Stimulated activated CD4-positive, alpha-beta T cell treated with anti-CD3 and anti-CD28 coated beads, Interleukin-1b, Interleukin-23, amount 100 ng/mL, for 48 hours (primary cell): ENCODE results near the gene CLEC7A.

Source experiments
- DNase-seq: peaks from one replicate; pipeline ENCODE4 v3.0.0-alpha.2; 2020

The CLEC7A gene

DNA sequence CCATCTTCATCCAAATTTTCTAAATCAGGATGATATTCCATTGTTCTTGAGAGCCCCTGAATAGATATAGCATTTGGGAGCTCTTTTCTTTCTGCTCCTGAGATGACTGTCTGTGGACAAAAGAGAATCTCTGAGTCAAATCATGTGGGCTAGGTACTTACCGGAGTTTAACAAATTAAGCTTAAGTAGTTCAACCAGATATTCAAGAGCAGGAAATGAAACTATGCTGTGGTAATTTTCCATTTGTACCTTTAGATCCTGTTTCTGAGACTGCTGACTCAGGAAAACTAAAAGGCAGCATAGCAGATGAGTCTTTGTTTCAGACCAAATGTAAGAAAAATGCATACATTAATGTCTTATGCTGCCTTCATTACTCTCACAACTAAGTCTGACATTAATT, at the start of gene CLEC7A:
Gene CLEC7A, minus strand, starts transcription at position 158 of the 400 bp plus-strand sequence. Its CDS starts 117 bp downstream, at position 41.
- no peak for DNase-seq

DNA sequence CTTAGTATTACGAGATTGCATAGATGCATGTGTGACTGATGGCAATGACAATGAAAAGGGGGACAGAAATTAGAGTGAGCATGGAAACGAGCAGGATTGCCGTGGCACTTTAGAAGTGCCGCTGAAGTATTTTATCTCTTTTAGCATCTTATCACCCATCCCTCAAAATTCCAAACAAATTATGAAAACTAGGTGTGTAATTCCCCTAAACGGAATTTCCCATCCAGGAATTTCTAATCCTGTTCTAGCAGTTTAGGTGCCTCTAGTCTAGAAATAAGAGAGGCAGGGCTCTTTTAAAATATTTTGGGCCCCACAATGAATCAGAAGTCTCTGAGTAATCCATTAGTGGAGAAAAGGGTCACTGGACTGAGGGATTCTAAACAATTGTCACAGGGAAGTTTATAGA, 49.8 kb upstream of the CLEC7A start:
- DNase-seq, result no peak

DNA sequence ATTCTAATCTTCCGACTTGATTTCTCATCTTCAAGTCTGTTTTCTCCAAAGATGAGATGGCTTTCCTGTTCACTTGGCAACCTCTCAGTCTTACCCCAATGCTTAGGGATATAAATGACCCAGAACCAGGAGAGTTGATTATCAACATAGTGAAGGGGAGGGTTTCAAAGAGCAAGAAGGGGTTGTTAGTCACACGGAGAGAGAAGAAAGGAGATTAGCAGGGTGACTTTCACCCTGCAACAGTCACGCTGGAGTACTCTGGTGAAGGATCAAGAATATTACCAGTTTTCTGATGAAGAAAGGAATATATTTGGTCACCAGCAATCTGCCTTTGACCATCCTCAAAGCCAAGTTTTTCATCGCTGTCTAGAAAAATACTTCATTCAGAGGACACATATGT, 48.8 kb upstream of the CLEC7A start, which contains the start of gene TMEM52B:
Gene TMEM52B, plus strand, starts transcription at position 212 of the 400 bp plus-strand sequence. CDS start 543 bp downstream, outside the sequence.
- no peak for DNase-seq

DNA sequence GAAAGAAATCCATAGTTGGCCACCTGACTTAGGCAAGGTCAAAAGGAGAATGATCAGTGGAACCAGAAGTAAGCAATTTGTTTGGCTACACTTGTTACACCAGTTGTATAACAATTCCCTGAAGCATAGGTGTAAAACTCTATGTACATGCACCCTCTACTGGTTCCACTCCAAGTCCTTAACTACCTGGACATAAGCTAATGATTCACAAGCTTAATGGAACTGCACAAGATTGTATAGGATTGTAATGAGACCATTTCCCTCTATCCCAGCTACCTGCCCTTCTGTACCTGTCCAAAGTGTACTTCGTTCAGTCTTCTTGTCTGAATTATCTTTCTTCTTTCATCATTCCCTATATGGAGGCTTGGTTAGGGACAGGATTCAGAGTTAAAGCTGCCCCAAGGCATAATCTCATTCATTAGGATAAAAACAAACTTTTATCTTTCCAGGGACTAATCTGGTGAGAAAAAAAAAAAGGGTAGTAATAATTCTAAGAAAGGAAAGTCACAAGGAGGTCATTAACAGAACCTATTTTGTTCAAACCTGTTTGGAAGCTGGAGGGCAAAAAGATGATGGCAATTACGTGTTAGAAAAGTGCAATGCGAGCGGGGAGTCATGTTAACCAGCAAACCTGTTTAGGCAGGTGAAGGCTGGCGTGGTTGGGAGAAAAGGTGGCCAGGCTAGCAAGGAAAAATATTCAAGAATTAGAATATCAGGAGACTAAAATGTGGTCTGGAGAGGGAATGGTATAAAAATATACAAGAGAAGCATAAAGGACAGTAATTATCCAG, 46.0 kb upstream of the CLEC7A start:
- DNase-seq, result no peak

DNA sequence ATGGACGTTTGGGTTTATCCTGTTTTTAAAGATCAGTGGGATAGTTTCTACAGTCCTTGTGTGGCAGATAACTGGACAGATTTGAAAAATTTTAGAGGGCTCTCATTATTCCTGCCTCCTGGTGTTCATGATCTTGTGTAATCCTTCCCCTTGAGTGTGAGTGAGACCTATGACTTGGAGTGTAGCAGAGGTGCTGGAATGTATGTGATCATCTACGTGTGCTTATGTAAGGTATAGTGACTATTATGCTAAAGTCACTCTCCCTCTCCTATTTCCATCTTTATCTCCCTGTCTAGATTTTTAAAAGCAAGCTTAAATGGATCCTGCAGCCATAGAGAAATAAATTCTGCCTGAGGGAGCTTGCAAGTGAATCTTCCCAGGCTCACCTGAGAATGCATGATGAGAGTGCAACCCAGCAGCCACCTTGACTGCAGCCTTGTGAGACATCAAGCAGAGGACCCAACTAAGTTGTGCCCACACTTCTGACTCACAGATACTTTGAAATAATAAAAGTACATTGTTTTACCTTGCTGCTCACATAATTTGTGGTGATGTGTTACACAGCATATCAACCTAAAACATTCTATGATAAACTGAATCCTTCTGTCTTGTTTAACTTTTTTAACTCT, 45.1 kb upstream of the CLEC7A start:
- no peak for DNase-seq

DNA sequence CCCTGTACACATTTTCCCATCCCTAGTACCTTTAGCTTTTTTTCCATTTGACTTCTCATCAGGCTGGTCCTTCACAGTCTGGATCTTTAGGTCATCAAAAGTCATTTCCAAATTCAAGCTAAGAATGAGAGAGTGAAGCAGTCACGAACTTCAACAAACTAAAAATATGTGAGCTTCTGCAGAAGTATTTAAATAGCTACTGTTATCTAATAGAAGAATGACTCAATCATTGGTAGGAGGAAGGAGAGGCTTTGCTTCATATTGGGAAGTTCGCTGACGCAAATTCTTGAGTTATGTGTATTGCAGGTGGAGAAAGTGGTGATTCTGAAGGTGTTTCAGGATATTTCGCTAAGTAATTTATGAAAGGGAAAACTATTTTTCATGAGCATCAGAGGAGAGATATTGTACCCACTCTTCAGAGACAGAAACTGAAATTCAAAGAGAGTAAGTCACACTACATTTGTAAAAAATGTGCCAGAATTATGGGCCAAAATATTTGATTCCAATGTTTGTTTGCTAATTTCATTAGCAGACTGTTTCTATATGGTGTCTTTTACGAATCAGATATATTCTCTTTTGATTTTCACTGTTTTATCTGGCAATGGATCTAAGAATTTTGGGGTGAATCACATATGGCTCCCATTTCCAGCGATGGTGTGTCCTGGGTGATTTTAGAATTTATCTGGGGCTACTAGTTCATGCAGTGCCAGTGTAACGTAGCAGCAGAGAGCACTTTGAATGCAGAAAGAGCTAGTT, 42.2 kb upstream of the CLEC7A start, which contains the start of gene OLR1:
Gene OLR1, minus strand, starts transcription at position 160 of the 756 bp plus-strand sequence. Its CDS starts 55 bp downstream, at position 105.
- no peak for DNase-seq

DNA sequence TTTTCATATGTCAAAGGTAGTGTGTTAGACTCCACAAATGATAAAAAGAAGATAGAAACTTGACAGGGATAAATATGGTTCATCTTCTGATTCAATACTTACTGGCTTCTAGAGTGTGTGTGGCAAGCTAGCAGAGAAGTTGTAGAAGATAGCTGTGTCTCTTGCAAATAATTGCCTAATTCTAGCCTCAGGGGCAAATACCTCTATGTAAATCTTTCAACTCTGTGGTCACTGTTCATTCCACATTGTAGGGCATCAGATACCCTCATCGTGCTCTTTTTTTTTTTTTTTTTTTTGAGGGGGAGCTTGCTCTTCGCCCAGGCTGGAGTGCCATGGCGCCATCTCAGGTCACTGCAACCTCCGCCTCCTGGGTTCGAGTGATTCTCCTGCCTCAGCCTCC, 40.2 kb upstream of the CLEC7A start:
- DNase-seq, result no peak

DNA sequence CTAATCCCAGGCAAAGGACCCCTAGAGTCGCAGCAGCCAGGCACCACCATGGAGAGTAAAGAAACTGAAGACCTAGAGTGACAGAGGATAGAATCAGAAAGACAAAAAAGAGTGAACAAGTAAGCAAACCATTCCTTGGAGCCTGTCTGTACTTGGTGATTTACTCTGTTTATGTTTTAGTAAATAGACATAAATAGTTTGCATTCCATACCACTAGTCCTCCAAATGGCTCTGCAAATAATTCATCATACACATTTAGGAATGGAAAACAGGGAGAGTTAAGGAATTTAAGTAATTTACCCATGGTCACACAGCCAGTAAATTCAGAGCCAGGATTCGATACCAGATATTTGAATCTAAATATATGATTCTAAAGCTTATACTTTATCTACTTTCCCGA, 39.1 kb upstream of the CLEC7A start:
- DNase-seq, result no peak

DNA sequence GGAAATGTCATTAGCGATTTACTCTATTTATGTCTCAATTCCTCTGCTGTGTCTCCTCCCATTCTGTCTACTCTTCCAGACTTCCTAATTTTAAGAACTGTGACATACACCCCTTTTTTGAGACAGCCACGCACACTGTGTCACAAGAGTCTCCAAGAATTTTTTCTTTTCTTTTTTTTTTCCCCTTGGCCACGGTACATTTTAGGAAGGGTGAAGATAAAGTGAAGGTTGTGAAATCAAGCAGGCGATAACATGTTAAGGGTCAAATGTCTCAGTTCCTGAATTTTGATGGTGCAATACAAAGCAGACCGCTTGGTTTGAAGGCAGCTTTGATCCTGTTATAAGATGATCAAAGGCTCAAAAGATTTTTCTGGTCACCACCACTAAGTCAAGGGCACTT, 37.6 kb upstream of the CLEC7A start:
- DNase-seq, result no peak

DNA sequence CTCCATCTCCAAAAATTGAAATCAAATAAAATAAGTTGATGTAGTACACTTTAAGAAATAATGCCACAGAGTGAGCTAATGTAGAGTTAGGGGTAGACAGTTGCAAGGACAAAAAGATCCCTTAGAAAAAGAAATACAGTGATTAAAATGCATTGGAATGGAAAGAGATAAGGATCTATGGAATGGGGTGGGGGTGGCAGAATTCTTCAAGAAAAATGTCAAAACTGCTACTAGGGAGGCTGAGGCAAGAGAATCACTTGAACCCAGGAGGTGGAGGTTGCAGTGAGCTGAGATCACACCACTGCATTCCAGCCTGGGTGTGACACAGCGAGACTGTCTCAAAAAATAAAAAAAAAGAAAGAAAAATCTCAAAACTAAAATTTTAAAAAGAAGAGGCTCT, 35.4 kb upstream of the CLEC7A start:
- no peak for DNase-seq

DNA sequence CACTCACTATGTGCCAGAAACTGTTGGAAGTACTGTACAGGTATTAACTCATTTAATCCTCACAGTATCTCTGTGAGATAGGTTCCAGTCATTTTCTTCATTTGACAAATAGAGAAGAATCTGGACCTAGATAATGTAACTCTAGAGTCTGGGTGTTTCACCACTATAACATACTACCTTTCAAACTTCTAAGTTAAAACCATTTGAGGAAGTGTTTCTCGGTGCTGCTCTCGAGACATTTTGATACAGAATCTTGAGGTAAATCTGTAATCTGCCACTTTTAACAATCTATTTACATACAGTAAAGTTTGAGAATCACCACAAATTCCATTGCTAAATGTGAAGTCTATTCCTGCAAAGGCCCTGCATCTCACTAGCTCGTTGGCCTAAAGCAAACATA, 33.1 kb upstream of the CLEC7A start:
- no peak for DNase-seq

DNA sequence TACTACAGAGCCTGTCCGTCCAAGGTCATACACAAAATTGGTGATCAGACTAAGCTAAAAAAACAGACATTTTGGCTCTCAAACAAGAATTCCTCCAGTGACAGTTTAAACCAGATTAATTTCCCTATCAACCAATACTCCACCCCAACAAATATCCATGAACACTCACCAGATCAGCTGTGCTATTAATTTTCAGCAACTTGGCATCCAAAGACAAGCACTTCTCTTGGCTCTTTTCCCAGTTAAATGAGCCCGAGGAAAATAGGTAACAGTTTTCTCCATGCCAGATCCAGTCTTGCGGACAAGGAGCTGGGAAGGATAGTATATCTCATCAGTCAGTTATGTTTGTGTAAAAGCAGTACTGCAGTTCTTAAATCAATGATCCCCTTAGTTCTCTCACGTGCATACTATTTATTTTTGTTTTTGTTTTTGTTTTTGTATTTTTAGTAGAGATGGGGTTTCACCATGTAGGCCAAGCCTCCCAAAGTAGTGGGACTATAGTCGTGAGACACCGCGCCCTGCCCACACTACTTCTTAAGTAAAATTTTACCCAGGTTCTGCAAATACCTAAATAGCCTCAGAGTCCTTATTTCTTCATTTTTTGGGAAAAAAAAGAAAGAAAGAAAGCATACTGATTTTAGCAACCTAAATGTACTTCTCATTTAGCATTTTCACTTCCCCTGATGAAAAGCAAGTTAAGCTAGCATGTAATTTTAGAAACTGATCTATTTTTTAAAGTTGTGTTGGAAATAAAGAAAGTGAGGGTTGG, 30.8 kb upstream of the CLEC7A start:
- no peak for DNase-seq

DNA sequence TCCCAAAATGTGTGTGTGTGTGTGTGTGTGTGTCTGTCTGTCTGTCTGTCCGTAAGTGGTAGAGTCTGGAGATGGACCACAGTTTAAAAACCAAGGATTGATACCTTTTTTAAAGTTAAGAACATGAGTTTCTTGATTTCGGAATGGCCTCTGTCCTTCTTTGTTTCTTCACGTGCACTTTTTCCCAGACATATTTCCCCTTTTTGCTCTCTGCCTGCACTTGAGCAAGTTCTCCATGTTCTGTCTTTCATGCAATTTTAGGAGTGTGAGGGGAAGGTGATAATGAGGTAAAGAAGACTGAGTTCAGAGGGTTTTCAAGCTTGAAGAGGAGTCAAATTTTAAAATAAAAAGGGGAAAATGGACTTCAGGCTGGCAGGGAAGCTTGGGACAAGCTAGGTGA, 29.3 kb upstream of the CLEC7A start:
- no peak for DNase-seq

DNA sequence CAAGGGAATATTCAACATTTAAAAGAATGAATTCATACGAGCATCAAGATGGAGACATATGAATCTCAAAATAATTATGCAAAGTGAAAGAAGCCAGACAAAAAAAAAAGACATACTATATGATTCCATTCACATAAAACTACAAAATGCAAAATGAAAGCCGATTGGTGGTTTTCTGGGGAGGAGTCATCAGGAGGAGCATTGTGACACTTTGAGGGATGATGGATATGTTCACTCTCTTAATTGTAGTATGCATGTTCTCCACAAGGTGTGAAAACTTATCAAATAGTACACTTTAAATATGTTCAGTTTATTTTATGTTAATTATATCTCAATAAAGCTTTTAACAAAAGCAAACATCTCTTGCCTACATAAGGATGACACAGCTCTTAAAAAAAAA, 28.4 kb upstream of the CLEC7A start:
- no peak for DNase-seq

DNA sequence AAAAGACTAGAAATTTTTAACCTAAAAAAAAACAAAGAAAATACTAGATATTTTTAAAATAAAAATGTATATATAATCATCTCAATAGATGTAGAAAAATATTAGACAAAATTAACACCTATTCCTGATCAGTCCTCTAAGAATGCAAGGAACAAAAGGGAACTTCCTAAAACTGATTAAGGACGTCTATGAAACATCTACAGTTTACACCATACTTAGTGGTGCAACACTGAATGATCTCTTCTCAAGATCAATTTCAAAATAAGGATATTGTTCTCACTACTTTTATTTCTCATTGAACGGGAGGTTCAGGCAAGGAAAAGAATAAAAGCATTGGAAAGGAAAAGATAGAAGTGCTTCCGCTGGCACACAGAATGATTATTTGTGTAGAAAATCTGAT, 26.0 kb upstream of the CLEC7A start:
- DNase-seq, result no peak

DNA sequence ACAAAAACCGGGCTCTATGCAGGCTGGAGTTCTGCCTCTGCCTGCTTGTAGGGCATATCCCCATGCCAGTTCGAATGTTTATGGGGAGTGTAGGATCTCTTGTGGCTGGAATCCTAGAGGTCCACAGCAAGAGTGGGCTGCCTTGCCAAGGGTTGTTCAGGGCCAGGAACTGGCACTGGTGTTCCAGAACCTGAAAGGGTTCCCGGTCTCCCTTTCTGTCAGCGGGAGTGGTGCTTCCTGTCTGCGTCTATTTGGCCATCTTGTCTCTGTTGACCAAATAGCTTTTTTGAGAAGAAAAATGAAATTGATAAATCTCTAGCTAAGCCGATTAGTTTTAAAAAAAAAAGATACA, 24.1 kb upstream of the CLEC7A start:
- DNase-seq, result no peak

DNA sequence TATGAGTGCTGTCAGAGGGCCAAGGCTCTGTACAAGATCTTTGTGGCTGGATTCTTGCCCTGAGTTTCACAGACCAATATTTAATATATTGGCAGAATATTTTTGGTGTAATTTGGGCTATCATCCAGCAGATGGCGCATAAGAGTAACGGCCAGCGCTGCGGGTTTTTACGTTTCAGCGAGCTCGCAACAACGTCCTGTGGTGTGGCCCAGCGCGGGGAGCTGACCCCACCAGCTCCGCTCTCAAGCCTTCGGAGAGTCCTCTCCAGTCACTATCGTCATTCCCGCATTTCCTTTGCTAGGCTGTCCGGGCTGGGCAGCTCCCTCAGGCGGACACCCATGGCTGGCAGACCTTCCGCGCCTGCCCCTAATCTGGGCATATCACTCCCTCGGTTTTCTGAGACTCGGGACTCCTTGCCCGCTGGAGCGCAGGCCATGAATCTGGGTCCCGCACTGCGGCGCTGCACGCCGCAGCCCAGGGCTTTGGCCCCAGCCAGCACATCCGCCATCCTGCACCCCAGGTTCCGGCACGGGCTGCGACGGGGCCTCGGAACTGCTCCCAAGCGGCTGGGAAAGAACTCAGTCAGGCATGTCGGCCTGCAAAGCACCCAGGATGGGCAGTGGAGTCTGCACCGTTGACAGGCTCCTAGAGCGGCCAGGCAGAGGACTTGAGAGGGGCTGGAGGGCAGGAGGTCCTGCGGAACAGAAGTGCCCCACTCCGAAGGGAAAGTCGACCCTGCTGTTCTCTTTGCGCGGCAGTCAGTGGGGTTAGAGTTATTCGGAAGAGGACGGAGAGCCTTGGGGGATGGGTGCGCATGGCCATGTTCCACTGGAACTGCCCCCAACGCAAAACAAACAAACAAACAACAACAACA, 23.5 kb upstream of the CLEC7A start:
- DNase-seq, result peak; percentile 43

DNA sequence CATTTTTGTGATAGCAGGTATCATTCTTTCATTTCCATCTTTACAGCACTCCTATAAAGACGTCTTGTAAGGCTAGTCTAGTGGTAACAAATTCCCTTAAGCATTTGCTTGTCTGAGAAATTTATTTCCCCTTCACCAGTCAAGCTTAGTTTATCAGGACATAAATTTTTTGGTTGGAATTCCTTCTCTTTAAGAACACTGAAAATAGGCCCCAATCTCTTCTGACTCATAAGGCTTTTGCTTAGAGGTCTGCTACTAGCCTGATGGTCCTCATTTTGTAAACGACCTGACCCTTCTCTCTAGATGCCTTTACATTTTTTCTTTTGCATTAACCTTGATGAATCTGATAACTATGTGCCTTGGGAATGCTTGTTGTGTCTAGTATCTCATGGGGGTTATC, 21.6 kb upstream of the CLEC7A start:
- DNase-seq, result no peak

DNA sequence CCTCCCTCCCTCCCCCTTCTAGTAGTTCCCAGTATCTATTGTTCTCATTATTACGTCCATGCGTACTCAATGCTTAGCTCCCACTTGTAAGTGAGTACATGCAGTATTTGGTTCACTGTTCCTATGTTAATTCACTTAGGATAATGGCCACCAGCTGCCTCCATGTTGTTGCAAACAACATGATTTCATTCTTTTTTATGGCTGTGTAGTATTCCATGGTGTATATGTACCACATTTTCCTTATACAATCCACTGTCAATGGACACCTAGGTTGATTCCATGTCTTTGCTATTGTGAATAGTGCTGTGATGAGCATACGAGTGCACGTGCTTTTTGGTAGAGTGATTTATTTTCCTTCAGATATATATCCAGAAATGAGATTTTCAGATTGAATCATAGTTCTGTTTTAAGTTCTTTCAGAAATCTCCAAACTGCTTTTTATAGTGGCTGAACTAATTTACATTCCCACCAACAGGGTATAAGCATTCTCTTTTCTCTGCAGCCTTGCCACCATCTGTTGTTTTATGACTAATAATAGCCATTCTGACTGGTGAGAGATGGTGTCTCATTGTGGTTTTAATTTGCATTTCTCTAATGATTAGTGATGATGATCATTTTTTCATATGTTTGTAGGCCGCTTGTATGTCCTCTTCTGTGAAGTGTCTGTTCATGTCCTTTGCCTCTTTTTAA, 17.9 kb upstream of the CLEC7A start:
- no peak for DNase-seq

DNA sequence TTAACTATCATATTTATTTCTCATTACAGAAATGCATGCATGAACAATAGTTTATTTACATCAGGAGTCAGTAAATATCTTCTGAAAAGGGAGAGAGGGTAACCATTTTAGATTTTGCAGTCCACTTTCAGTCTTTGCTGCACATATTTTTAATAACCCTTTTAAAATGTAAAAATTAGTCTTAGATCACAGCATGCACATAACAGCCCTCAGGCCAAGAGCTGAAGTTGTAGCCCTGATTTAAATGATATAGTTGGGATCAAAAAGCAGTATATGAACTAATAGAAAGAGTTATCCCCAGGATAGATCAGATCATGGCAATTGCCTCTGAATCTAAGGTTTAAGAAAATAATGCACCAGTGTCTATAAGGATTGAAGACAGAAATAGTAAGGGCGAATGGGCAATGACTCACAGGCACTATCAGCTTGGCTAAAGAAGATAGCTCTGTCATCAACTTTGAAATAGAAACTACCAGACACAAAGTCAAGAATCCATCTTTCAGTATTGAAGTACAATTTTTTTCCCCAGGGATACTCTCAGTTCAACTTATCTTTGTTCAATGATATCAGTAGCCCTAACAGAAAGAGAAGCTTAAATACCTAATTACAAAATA, 13.1 kb upstream of the CLEC7A start:
- no peak for DNase-seq

DNA sequence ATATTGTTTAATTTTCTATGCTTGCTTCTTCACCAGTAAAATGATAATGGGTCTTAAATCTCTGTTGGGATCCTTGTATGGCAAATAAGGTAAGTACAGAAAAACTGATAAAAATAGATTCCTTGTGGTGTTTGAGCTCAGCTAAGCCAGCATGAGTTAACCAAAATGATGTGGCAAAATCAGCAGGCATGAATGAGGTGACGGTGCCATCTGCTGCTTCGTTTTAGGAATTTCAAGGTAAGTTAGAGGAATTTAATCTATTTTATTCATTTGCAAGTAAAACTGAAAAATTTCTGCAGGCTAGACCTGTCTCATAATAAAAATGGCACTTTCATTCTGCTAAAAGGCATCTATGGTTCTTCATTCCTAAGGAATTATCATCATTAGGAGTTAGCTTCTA, 10.0 kb upstream of the CLEC7A start:
- peak; percentile 37 for DNase-seq
